ENCODE measurements around the gene RTN4IP1.

RTN4IP1 gene

DNA sequence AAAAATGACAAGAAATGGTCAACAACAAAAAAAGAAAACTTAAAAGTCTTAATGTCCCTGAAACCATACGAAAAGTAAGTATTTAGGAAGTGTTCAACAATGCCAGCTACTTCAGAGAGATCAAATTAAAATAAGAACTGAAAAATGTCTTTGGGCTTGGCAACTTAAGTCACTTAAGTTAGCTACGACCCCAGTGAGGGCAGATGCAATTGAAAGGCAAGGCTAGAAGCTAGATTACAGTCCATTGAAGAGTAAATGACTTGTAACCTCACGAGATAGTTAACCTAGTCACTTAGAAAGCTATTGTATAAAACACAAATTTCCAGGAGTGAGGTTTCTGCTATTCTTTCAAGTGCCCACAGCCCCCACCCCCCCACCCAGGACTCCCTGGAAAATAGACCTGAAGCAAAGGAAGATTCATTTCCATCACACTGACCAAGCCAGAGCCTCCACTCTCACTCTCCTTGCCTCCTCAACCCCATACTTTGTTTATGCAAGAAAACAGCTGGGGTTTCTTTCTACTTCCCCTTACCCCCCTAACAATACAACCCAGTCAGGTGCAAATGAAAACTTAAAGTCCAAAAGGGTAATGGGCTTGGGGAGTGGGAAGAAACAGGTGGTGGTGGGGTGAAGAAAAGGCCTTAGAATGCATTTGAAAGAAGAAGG lies 14.6 kb downstream of the RTN4IP1 start:
- Histone ChIP-seq H3K4me1 (ENCODE audit: control insufficient read depth, insufficient read depth, low read length, unreplicated experiment) (no peaks in the 10 kb centered on the region), H3K4me3 (ENCODE audit: low read depth, low read length) (no peak overlapping the region), H3K27ac (ENCODE audit: low read depth, low read length) (no peak overlapping the region), H3K79me2 (ENCODE audit: control insufficient read depth, insufficient read depth, low read length, unreplicated experiment) (no peaks in the 10 kb centered on the region), H3K27me3 (ENCODE audit: insufficient read depth, low read length) (no peaks in the 10 kb centered on the region), H2AFZ (ENCODE audit: low read length, unreplicated experiment) (no peak overlapping the region), H3K36me3 (ENCODE audit: insufficient read depth, low read length) (0 out of 2 replicates have a peak, but pooled peaks cover 3% of the 10 kb centered on the region)

DNA sequence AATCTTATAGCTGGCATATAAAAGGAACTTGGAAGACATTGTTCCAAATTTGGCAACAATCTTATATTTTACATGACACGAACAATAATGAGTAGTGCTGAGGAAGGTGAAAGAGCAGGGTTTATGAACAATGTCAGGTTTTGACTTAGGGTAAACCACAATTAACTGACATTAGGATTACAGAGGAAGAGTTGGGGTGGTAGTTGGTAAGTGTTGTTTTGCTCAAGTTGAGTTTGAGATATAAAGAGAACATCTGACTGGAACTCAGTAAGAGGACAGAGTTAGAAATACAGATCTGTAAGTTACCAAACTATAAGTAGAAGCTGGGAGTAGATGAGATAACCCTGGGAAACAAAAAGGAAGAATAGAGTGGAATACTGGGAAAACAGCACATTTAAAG lies 15.1 kb downstream of the RTN4IP1 start:
- H3K4me1 ChIP-seq (ENCODE audit: control insufficient read depth, insufficient read depth, low read length, unreplicated experiment), result no peaks in the 10 kb centered on the region
- H3K27me3 ChIP-seq (ENCODE audit: insufficient read depth, low read length), result no peaks in the 10 kb centered on the region
- H3K36me3 ChIP-seq (ENCODE audit: insufficient read depth, low read length), result 0 out of 2 replicates have a peak, but pooled peaks cover 3% of the 10 kb centered on the region
- no peak overlapping the region for H3K4me3 ChIP-seq (ENCODE audit: low read depth, low read length)
- no peak overlapping the region for H3K27ac ChIP-seq (ENCODE audit: low read depth, low read length)
- no peak overlapping the region for H2AFZ ChIP-seq (ENCODE audit: low read length, unreplicated experiment)
- no peaks in the 10 kb centered on the region for H3K79me2 ChIP-seq (ENCODE audit: control insufficient read depth, insufficient read depth, low read length, unreplicated experiment)

DNA sequence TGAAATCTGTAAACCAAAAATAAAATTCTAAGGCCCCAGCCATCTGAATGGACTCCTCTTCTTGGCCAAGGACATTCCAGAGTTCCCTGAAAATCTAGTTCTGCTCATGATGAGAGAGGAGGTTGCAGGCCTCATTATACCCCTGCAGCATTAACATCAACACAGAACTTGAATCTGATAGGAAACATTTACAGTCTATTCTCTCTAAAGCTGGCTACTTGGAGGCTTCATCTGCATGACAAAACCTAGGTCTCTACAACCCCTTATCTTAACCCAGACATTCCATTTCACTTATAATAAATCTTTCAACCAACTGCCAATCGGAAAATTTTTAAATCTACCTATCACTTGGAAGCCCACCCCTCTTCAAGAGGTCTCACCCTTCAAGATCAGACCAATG lies 15.7 kb downstream of the RTN4IP1 start:
- Histone ChIP-seq H3K27ac (ENCODE audit: low read depth, low read length) (no peak overlapping the region), H3K36me3 (ENCODE audit: insufficient read depth, low read length) (0 out of 2 replicates have a peak, but pooled peaks cover 3% of the 10 kb centered on the region), H3K4me3 (ENCODE audit: low read depth, low read length) (no peak overlapping the region), H3K27me3 (ENCODE audit: insufficient read depth, low read length) (no peaks in the 10 kb centered on the region), H2AFZ (ENCODE audit: low read length, unreplicated experiment) (no peak overlapping the region), H3K4me1 (ENCODE audit: control insufficient read depth, insufficient read depth, low read length, unreplicated experiment) (no peaks in the 10 kb centered on the region), H3K79me2 (ENCODE audit: control insufficient read depth, insufficient read depth, low read length, unreplicated experiment) (no peaks in the 10 kb centered on the region)

DNA sequence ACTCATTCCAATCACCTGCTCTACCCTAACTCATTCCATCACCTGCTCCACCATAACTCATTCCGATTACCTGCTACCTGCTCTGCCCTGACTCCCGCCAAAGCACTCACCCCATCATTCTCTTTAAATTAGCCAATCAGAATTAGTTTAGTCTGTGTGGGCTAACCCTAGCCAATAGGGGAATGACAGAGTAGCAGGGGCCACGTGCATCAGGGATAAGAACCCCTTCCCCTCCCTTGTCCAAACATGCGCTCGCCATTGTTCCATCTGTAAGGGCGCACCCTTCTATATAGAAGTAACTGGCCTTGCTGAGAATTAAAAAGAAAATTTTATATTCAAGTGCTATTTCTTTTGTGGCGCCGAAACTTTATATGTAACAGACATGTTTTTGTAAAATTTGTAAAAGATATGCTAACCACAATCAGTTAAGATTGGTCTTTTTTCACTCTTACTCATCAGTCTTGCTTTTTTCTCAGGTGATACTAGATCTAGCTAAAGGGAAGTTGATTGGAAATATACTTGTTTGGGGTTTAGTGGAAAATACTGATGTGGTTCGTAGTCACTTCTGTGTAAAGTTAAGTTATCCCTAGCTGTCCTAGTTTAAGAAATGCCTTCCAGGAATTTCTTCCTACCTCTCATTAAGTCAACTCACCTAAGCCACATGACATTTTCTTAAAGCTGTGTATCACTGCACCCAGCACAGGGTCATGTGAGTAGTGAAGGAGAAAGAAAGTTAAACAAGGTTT lies 16.5 kb downstream of the RTN4IP1 start:
- Histone ChIP-seq H3K27ac (ENCODE audit: low read depth, low read length) (no peak overlapping the region), H3K79me2 (ENCODE audit: control insufficient read depth, insufficient read depth, low read length, unreplicated experiment) (no peaks in the 10 kb centered on the region), H3K4me1 (ENCODE audit: control insufficient read depth, insufficient read depth, low read length, unreplicated experiment) (no peaks in the 10 kb centered on the region), H2AFZ (ENCODE audit: low read length, unreplicated experiment) (no peak overlapping the region), H3K27me3 (ENCODE audit: insufficient read depth, low read length) (no peaks in the 10 kb centered on the region), H3K36me3 (ENCODE audit: insufficient read depth, low read length) (no peaks in the 10 kb centered on the region), H3K4me3 (ENCODE audit: low read depth, low read length) (no peak overlapping the region)

DNA sequence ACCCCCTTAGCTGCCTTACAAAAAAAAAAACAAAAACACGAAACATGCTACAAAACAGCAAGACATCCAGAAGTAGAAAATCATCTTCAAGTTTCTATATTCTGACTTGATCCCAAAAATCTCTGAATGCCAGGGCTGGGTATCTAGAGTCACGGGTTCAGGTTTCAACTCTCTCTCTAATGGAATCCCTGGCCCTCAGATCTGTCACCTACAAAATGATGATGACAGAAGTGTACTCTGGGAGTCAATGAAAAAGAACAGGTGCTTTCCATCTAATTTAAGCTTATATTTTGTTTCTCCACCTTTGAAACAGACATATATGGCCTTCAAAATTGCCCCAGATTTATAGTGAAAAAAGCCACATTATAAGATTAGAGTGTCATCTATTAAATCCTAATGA lies 18.3 kb downstream of the RTN4IP1 start:
- H3K27me3 ChIP-seq (ENCODE audit: insufficient read depth, low read length), result no peaks in the 10 kb centered on the region
- no peaks in the 10 kb centered on the region for H3K79me2 ChIP-seq (ENCODE audit: control insufficient read depth, insufficient read depth, low read length, unreplicated experiment)
- H2AFZ ChIP-seq (ENCODE audit: low read length, unreplicated experiment), result no peak overlapping the region
- no peak overlapping the region for H3K4me3 ChIP-seq (ENCODE audit: low read depth, low read length)
- H3K36me3 ChIP-seq (ENCODE audit: insufficient read depth, low read length), result no peaks in the 10 kb centered on the region
- H3K27ac ChIP-seq (ENCODE audit: low read depth, low read length), result no peak overlapping the region
- no peaks in the 10 kb centered on the region for H3K4me1 ChIP-seq (ENCODE audit: control insufficient read depth, insufficient read depth, low read length, unreplicated experiment)

DNA sequence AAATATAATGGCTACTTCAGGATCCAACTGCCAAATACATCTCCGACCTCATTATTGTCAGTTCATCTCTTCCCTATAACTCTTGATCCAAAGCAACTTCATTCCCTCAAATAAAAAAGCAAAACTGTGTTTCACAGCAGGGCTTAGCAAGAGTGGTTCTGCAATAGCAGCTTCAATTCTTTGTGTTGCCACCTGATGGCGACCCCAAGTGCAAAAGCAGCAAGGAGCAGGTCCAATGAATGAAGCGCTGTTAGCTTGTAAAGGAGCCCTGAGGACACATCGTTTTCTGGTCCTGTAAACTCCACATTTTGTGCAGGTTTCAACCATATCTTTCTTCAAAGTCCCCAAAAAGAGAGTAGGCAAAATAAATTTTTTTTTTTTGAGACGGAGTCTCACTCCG lies 19.6 kb downstream of the RTN4IP1 start:
- Histone ChIP-seq H3K27ac (ENCODE audit: low read depth, low read length) (no peak overlapping the region), H2AFZ (ENCODE audit: low read length, unreplicated experiment) (no peak overlapping the region), H3K36me3 (ENCODE audit: insufficient read depth, low read length) (no peaks in the 10 kb centered on the region), H3K79me2 (ENCODE audit: control insufficient read depth, insufficient read depth, low read length, unreplicated experiment) (no peaks in the 10 kb centered on the region), H3K27me3 (ENCODE audit: insufficient read depth, low read length) (no peaks in the 10 kb centered on the region), H3K4me1 (ENCODE audit: control insufficient read depth, insufficient read depth, low read length, unreplicated experiment) (no peaks in the 10 kb centered on the region), H3K4me3 (ENCODE audit: low read depth, low read length) (no peak overlapping the region)

DNA sequence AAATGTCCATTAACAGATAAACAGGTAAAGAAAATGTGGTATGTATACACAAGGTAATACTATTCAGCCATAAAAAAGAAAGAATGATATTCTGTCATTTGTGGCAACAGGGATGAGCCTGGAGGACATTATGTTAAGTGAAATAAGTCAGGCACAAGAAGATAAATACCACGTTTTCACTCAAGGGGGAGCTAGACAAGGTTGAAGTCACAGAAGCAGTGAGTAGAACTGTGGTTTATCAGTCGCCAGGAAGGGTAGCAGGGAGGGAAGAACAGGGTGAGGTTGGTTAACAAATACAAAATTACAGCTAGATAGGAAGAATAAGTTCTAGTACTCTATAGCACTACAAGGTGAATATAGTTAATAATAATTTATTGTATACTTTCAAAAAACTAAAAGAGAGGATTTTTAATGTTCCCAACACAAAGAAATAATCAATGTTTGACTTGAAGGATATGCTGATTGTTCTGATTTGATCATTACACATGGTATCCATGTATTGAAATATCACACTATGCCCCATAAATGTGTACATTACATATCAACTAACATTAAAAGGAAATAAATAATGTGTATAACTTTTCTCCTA lies 21.1 kb downstream of the RTN4IP1 start:
- H3K4me3 ChIP-seq (ENCODE audit: low read depth, low read length), result no peak overlapping the region
- no peaks in the 10 kb centered on the region for H3K4me1 ChIP-seq (ENCODE audit: control insufficient read depth, insufficient read depth, low read length, unreplicated experiment)
- no peak overlapping the region for H3K27ac ChIP-seq (ENCODE audit: low read depth, low read length)
- no peaks in the 10 kb centered on the region for H3K79me2 ChIP-seq (ENCODE audit: control insufficient read depth, insufficient read depth, low read length, unreplicated experiment)
- no peak overlapping the region for H2AFZ ChIP-seq (ENCODE audit: low read length, unreplicated experiment)
- no peaks in the 10 kb centered on the region for H3K27me3 ChIP-seq (ENCODE audit: insufficient read depth, low read length)
- H3K36me3 ChIP-seq (ENCODE audit: insufficient read depth, low read length), result no peaks in the 10 kb centered on the region

DNA sequence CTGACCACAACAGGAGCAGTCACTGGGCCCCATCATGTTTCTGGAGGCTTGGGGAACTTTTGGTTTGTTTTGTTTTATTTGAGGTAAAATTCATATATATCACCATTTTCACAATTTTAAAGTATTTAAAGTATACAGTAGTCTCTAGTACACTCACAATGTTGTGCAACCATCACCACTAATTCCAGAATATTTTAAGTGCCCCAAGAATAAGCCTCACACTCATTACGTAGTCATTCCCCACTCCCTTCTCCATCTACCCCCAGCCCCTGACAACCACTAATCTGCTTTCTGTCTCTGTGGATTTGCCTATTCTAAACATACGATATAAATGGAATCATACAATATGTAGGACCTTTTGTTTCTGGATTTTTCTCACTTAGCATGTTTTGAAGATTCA lies 29.0 kb downstream of the RTN4IP1 start:
- Histone ChIP-seq H3K4me3 (ENCODE audit: low read depth, low read length) (no peak overlapping the region), H2AFZ (ENCODE audit: low read length, unreplicated experiment) (no peak overlapping the region), H3K27ac (ENCODE audit: low read depth, low read length) (no peak overlapping the region), H3K79me2 (ENCODE audit: control insufficient read depth, insufficient read depth, low read length, unreplicated experiment) (no peaks in the 10 kb centered on the region), H3K27me3 (ENCODE audit: insufficient read depth, low read length) (no peaks in the 10 kb centered on the region), H3K4me1 (ENCODE audit: control insufficient read depth, insufficient read depth, low read length, unreplicated experiment) (no peaks in the 10 kb centered on the region), H3K36me3 (ENCODE audit: insufficient read depth, low read length) (no peaks in the 10 kb centered on the region)

DNA sequence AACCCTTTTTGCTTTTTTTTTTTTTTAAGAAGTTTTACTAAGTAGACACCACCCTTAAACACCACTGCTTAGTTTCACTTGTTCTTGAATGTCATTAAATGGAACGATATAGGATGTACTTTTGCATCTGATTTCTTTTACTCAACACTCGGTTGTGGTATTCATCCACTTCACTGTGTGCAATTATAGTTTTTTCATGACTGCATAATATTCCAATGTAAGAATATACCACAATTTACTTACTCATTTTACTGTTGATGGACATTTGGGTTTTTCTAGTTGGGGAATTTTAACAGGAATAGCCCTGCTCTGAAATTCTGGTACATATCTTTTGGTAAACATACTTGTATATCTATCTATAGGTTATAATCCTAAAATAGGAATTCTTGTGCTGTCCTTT lies 29.9 kb downstream of the RTN4IP1 start:
- H3K4me3 ChIP-seq (ENCODE audit: low read depth, low read length), result no peak overlapping the region
- H3K27me3 ChIP-seq (ENCODE audit: insufficient read depth, low read length), result no peaks in the 10 kb centered on the region
- no peaks in the 10 kb centered on the region for H3K36me3 ChIP-seq (ENCODE audit: insufficient read depth, low read length)
- no peak overlapping the region for H3K27ac ChIP-seq (ENCODE audit: low read depth, low read length)
- H2AFZ ChIP-seq (ENCODE audit: low read length, unreplicated experiment), result no peak overlapping the region
- no peaks in the 10 kb centered on the region for H3K4me1 ChIP-seq (ENCODE audit: control insufficient read depth, insufficient read depth, low read length, unreplicated experiment)
- no peaks in the 10 kb centered on the region for H3K79me2 ChIP-seq (ENCODE audit: control insufficient read depth, insufficient read depth, low read length, unreplicated experiment)

DNA sequence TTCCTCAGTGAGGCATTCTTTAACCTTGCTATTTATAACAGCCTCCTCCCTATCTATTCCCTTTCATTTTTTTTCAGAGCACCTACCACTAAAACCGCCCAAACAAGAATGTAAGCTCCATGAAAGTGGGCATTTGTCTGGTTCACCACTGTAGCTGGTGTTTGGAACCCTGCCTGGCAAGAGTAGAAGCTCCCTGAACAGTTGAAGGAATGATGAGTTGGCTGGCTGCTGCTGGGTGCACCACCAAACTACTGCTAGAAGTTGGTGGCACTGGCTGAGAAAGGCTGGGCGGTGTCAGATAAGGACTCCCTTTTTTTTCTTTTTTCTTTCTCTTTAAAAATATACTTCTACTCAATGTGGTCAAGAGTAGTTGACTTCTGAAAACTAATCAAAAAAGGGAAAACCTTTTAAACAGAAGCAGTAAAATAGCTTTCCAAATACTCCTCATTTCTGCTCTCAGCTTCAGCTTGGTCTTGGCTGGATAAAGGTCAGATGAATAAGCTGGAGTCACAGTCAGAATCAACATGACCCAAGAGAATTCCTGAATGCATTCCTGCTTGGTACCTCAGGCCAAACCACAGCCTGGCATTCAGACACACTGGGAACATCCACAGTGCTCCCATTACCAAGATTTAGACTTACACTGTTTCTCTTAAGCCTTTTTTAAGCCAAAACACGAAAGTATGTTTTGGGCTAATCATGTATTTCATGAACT lies 38.0 kb downstream of the RTN4IP1 start:
- H3K36me3 ChIP-seq (ENCODE audit: insufficient read depth, low read length), result no peaks in the 10 kb centered on the region
- H3K27ac ChIP-seq (ENCODE audit: low read depth, low read length), result peak overlapping the region; percentile 24
- H2AFZ ChIP-seq (ENCODE audit: low read length, unreplicated experiment), result no peak overlapping the region
- no peak overlapping the region for H3K4me3 ChIP-seq (ENCODE audit: low read depth, low read length)
- no peaks in the 10 kb centered on the region for H3K27me3 ChIP-seq (ENCODE audit: insufficient read depth, low read length)
- H3K4me1 ChIP-seq (ENCODE audit: control insufficient read depth, insufficient read depth, low read length, unreplicated experiment), result peaks cover 16% of the 10 kb centered on the region
- H3K79me2 ChIP-seq (ENCODE audit: control insufficient read depth, insufficient read depth, low read length, unreplicated experiment), result no peaks in the 10 kb centered on the region
